Measurements from ENCODE around the gene TRPC6.

GRCh38 chr11:101470419-101470818 is 113.4 kb downstream of the TRPC6 start:
- no peak for TF ChIP-seq EZH2 (IDR thresholded peaks at IDR 0.05; ENCODE audit: borderline replicate concordance, low read depth, low read length, severe bottlenecking)
- no peak for TF ChIP-seq CTCF (IDR thresholded peaks at IDR 0.05; ENCODE audit: borderline replicate concordance, extremely low read depth, low read length, poor library complexity, severe bottlenecking)

Data from DND-41 (cell line).